ENCODE measurements around the gene FMO2.

DNA sequence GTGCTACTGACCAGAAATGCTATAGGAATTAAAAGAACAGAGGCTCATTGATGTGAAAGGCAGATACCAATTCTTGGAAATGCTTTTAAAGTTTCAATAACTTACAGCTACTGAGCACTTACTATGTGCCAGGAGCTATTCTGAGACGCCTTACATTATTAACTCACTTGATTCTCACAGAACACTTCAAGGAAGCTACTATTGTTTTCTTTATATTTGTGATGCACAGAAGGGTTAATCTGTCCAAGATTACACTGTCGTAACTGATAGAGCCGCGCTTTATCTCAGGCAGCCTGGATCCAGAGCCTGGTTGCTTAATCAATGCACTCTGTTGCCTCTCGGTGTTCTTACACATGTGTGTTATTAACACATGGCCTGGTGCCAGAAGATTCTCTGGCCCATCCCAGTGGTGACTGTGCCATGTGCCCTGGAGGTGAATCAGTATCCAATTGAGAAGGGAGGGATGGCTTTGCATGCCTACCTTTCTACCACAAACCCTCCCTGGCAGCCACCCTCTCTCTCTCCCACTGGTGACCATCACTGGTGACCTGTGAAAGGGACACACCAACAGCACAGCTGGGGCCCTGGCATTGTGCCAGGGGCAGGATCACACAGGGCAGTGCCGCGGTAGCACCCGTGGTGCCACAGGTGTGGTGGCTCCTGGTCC lies 72.0 kb downstream of the FMO2 start:
- TF ChIP-seq POLR2A (IDR thresholded peaks at IDR 0.05; ENCODE audit: low read depth, low read length) (no peak), POU2F2 (IDR thresholded peaks at IDR 0.05; ENCODE audit: low read depth, low read length) (no peak)
